Fibroblast of lung (primary cell): ENCODE data around the gene FAM151A. TPM values are rescaled to one million over a fixed set of nuclear protein-coding genes. Genes with fewer than 3 reads are reported as not detected.

ENCODE experiments used
- DNase-seq, 2 donors: peaks; one replicate each; pipeline versions ENCODE4 v3.0.0 to v3.0.0-alpha.2; 2010; ENCODE audit warnings: low read depth in 2 of 2
- H2AFZ ChIP-seq: 2 replicates; pipeline ENCODE4 v1.5.1; 2012; ENCODE audit warnings: low read length, control low read depth, inconsistent platforms
- H3K27ac ChIP-seq: 2 replicates; pipeline ENCODE4 v1.5.1; 2011; ENCODE audit warnings: low read length, control low read depth; ENCODE audit not compliant: insufficient read depth
- H3K27me3 ChIP-seq: 2 replicates; pipeline ENCODE4 v1.5.1; 2011; ENCODE audit warnings: mild to moderate bottlenecking, low read length; ENCODE audit not compliant: control insufficient read depth, insufficient read depth
- H3K36me3 ChIP-seq: 2 replicates; pipeline ENCODE4 v1.5.1; 2011; ENCODE audit warnings: low read length; ENCODE audit not compliant: control insufficient read depth, insufficient read depth
- H3K4me1 ChIP-seq: 2 replicates; pipeline ENCODE4 v1.5.1; 2011; ENCODE audit warnings: low read length; ENCODE audit not compliant: control insufficient read depth, insufficient read depth; ENCODE audit errors: extremely low read depth
- H3K4me2 ChIP-seq: 2 replicates; pipeline ENCODE4 v1.5.1; 2011; ENCODE audit warnings: low read length, control low read depth; ENCODE audit not compliant: insufficient read depth; ENCODE audit errors: extremely low read depth
- H3K4me3 ChIP-seq, 4 experiments: fragments of 200-600 bp in 1 of 4; sonication (generic) in 1 of 4; replicated peaks in 1 of 4; 2 replicates each; pipeline ENCODE4 v1.5.1; 2011 to 2016; ENCODE audit warnings: low read length in 4 of 4, low read depth in 3 of 4, mild to moderate bottlenecking in 3 of 4, control low read depth in 2 of 4, inconsistent platforms in 1 of 4, mixed read lengths in 1 of 4; ENCODE audit not compliant: insufficient read depth in 1 of 4; ENCODE audit errors: control extremely low read depth in 1 of 4
- H3K79me2 ChIP-seq: 2 replicates; pipeline ENCODE4 v1.5.1; 2012; ENCODE audit warnings: mild to moderate bottlenecking, low read length, inconsistent platforms; ENCODE audit not compliant: control insufficient read depth, insufficient read depth
- H3K9ac ChIP-seq: 2 replicates; pipeline ENCODE4 v1.5.1; 2011; ENCODE audit warnings: mild to moderate bottlenecking, low read length, control low read depth; ENCODE audit not compliant: insufficient read depth
- H3K9me3 ChIP-seq: 2 replicates; pipeline ENCODE4 v1.5.1; 2012; ENCODE audit warnings: low read depth, low read length; ENCODE audit not compliant: control insufficient read depth, insufficient read depth
- H4K20me1 ChIP-seq: 2 replicates; pipeline ENCODE4 v1.5.1; 2011; ENCODE audit warnings: low read length; ENCODE audit not compliant: control insufficient read depth, insufficient read depth; ENCODE audit errors: extremely low read depth
- EZH2 ChIP-seq: IDR thresholded peaks from 2 replicates; pipeline ENCODE4 v1.5.1; 2012; ENCODE audit warnings: low read length, control low read depth, mild to moderate bottlenecking; ENCODE audit errors: missing control alignments
- polyA plus RNA-seq, 2 donors: library from polyadenylated mRNA; depleted of rRNA in 1 of 2; stranded (reverse) in 1 of 2; unstranded in 1 of 2; fragments of >200 nt; gene quantifications; 2 replicates each; pipeline ENCODE4 v1.2.1, GENCODE V29; 2011 to 2012; ENCODE audit warnings: missing spikeins in 1 of 2
- total RNA-seq: library from RNA; depleted of rRNA; stranded (reverse); fragments of >200 nt; gene quantifications from 2 replicates; pipeline ENCODE4 v1.2.1, GENCODE V29; 2014
- TF ChIP-seq, protein P1 (sequence below), 2 donors: IDR thresholded peaks in 1 of 2; conservative IDR thresholded peaks in 1 of 2; 1 replicate in 1 of 2; 2 replicates in 1 of 2; pipeline ENCODE4 v1.5.1; 2011 to 2012; ENCODE audit warnings: low read length in 2 of 2, control low read depth in 1 of 2, inconsistent platforms in 1 of 2, low read depth in 1 of 2, mild to moderate bottlenecking in 1 of 2

Gene FAM151A
- total and polyA plus RNA-seq, 2 donors (not counting 1 experiment from before 2014, with no cell fraction given), result not detected

DNA sequence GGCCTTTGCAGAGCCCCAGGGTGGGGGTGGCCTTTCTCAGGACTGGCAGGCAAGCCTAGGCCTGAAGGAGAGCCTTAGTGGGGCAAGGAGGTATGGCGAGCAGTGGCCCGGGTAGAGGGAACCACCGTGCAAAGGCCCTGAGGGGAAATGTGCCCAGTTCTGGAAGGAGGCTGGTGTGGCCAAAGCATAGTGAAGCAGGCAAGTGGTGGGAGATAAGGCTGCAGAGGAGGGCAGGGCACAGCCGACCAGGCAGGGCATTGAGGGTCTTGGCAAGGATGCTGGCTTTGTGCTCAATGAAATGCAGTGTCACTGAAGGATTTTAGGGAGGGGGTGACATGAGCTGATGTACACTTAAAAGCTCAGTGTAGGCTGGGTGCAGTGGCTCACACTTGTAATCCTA lies 41.0 kb upstream of the FAM151A start:
- DNase-seq, result no peak
- H3K27ac ChIP-seq, result no peak overlapping the region
- no peak overlapping the region for H3K4me3 ChIP-seq
- no peaks in the 10 kb centered on the region for H3K4me1 ChIP-seq
- no peaks in the 10 kb centered on the region for H3K27me3 ChIP-seq
- TF ChIP-seq EZH2, result no peak
- TF ChIP-seq, protein P1, sequence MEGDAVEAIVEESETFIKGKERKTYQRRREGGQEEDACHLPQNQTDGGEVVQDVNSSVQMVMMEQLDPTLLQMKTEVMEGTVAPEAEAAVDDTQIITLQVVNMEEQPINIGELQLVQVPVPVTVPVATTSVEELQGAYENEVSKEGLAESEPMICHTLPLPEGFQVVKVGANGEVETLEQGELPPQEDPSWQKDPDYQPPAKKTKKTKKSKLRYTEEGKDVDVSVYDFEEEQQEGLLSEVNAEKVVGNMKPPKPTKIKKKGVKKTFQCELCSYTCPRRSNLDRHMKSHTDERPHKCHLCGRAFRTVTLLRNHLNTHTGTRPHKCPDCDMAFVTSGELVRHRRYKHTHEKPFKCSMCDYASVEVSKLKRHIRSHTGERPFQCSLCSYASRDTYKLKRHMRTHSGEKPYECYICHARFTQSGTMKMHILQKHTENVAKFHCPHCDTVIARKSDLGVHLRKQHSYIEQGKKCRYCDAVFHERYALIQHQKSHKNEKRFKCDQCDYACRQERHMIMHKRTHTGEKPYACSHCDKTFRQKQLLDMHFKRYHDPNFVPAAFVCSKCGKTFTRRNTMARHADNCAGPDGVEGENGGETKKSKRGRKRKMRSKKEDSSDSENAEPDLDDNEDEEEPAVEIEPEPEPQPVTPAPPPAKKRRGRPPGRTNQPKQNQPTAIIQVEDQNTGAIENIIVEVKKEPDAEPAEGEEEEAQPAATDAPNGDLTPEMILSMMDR (conservative IDR thresholded peaks at IDR 0.05 in 1 of 2, IDR thresholded peaks at IDR 0.05 in 1 of 2; ENCODE audit: low read depth in 1 of 2, low read length in 2 of 2), result no peak
- no peak overlapping the region for H3K9ac ChIP-seq
- no peaks in the 10 kb centered on the region for H3K9me3 ChIP-seq
- no peaks in the 10 kb centered on the region for H3K79me2 ChIP-seq
- H3K4me2 ChIP-seq, result no peak overlapping the region
- no peaks in the 10 kb centered on the region for H3K36me3 ChIP-seq
- no peak overlapping the region for H2AFZ ChIP-seq
- H4K20me1 ChIP-seq, result no peaks in the 10 kb centered on the region

DNA sequence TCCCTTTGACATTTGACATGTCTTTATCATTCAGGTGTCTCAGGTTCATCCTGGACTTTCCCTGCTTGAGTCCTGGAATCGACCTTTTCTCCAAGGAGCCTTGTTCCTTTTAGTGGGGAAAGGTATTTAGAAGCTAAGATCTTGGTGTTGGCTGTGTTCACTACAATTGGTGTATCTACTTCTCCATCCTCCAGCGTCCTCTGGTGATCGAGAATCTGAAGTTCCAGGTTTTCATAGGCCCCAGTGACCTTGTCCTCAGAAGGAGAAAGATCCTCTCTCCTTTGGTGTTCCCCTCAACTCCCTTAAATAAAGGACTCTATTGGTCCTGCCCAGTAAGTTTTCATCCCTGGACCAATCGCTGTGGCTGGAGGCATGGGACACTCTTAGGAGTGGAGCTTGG lies 40.4 kb upstream of the FAM151A start:
- Histone ChIP-seq H3K4me1 (no peaks in the 10 kb centered on the region), H3K9ac (no peak overlapping the region), H2AFZ (no peak overlapping the region), H3K4me2 (no peak overlapping the region), H3K79me2 (no peaks in the 10 kb centered on the region), H3K27me3 (no peaks in the 10 kb centered on the region), H4K20me1 (no peaks in the 10 kb centered on the region), H3K4me3 (no peak overlapping the region), H3K36me3 (no peaks in the 10 kb centered on the region), H3K9me3 (no peaks in the 10 kb centered on the region), H3K27ac (no peak overlapping the region)
- TF ChIP-seq EZH2, result no peak
- TF ChIP-seq, protein P1 (conservative IDR thresholded peaks at IDR 0.05 in 1 of 2, IDR thresholded peaks at IDR 0.05 in 1 of 2; ENCODE audit: low read depth in 1 of 2, low read length in 2 of 2), result no peak
- DNase-seq, result no peak

DNA sequence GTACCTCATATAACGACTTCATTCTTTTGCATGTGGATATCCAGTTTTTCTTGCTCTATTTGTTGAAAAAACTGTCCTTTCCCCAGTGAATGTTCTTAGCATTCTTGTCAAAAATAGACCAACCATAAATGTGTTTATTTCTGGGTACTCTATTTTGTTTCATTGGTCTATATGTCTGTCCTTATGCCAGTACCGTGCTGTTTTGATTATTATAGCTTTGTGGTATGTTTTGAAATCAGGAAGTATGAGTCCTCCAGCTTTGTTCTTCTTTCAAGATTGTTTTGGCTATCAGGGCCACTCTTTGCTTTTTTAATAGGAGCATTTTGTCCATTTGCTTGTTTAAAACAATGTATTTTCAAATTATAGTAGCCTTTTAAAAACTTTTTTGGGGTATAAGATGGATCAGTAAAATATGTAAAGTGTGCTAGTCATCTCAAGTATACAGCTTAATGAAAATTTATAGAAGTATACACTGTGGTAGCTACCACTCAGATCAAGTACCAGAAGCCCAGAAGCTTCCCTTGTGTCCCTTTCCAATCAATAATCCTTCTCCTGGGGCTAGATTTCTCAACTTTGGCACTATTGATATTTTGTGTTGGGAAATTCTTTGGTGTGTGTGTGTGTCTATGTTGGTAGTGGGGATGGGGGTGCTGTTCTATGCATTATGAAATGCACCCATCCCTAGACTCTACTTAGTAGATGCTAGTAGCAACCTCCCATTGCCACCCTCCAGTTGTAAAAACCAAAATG lies 35.0 kb upstream of the FAM151A start:
- Histone ChIP-seq H3K4me3 (no peak overlapping the region), H3K79me2 (no peaks in the 10 kb centered on the region), H3K27me3 (no peaks in the 10 kb centered on the region), H3K27ac (no peak overlapping the region), H3K36me3 (no peaks in the 10 kb centered on the region), H3K9me3 (no peaks in the 10 kb centered on the region), H4K20me1 (no peaks in the 10 kb centered on the region), H3K9ac (no peak overlapping the region), H3K4me2 (no peak overlapping the region), H2AFZ (no peak overlapping the region), H3K4me1 (no peaks in the 10 kb centered on the region)
- no peak for DNase-seq
- no peak for TF ChIP-seq EZH2
- TF ChIP-seq, protein P1 (conservative IDR thresholded peaks at IDR 0.05 in 1 of 2, IDR thresholded peaks at IDR 0.05 in 1 of 2; ENCODE audit: low read depth in 1 of 2, low read length in 2 of 2), result no peak
